Measurements from ENCODE around the gene SPAAR.
A peak's percentile ranks its signal among the peaks of the same experiment; 100 is the strongest.

SPAAR gene

DNA sequence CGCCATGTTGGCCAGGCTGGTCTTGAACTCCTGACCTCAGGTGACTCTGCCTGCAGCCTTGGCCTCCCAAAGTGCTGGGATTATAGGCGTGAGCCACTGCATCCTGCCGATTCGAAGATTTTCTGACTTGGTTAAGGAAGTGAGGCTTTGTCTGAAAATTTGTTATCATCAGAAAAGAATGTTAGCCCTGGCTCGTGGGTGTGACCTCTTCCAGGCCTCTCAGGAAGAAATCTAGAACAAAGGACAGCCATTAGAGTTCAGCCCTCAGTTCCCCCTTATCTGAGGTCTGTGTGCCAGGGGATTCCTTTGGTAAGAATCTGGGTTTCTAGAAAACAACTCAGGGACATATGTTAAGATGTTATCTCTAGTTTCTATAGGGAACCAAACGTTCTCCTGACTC lies 42.4 kb downstream of the SPAAR start:
- DNase-seq, result no peak

DNA sequence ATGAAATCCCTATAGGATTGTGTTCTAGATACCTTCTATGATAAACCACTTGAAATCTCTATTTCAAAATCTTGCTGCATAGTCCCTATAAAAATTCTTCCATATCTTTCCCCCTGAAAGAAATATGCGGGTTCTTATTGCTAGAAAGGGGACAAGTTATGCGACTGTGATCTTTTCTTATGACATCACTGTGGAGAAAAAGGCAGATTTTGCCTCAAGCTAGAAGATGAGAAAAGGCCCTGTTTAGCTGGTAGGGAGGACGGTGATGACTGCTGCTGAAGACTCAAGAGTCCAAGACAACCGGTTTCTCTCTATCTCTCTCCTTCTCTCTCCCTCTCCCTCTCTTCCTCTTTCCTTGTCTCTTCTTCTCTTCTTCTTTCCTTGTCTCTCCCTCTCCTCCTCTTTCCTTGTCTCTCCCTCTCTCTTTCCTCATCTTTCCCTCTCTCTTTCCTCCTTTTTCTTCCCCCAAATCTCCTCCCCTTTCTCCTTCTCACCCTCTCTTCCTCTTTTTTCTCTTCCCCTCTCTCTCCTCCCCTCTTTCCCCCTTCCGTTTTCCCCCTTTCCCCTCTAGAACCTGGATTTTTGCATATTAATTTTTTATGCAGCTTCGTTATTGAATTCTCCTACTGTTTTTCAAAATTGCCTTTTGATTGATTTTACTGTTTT lies 43.4 kb downstream of the SPAAR start:
- DNase-seq, result no peak

DNA sequence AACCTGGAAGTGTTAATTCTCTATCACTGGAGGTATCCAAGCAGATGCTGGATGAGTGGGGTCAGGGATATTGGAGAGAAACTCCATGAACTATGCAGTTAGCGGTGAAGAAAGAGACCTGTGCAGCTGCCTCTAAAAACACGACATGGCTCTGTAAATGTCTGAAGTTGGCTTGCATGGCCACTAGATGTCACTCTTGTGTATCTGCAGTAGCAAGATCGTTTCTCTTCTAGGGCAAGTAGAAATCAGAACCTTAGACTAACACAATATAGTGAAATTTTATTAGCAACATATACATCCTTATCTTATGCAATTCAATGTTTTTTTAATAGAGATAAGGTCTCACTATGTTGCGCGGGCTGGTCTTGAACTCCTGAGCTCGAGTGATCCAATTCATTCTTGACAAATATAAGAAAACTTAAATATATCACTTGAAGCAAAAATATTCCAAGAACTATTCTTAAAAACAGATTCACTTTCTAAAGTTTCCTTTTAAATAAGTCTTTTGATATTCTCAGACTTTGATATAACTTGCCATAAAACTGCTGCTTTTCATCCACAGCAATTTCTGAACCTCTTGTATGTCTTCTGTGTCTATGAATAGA lies 45.8 kb downstream of the SPAAR start:
- peak in 1 of 2 experiments; percentile 53 for DNase-seq

DNA sequence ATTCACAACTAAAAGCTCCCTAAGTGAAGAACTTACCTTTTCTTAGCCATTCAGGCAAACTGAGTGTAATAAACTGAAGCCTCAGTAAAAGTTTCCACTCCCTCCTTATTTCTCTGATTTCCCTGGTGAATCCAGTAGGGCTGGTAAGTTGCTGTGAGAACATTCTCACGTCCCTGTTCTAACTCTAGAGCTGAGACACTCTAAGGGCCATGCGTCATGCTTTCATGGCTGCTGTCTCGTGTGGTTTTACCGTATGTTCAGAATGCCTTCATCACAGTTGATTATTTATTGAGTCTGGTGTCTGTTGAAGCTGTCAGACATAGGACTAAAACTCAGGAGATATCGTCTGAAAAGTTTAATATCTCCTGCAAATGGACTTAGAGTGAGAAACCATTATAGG lies 47.4 kb downstream of the SPAAR start:
- no peak for DNase-seq

DNA sequence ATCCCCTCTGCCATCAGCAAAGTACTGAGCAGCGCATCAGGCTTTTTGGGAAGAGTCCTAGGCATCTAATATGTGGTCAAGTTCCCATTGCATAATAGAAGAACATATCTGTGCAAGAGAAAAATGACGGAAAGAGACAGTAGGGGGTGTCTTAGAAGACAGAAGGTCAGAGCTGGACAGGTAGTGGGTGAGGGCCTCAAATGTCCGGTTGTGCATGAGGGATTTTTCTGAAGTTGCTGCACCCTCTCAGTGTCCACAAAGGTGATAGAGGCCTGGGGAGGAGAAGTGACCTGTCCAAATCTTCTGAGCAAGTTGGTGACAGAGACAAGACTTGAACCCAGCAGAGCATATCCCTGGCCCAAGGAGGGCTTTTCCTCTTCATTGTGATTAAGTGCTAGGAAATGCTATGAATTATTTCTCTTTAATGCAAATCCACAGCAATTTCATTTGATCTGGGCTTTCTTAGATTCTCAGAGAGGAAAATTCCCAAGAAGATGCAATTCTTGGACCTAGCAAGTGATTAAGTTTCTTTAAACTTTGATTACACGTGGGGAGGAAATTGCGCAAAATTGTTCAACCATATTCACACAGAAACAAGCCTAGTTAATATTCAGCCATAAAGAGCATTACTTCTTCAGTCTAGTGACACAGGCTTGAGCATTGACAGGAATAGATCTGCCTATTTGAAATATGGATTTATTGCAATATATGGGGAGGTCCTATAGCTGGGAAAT lies 49.0 kb downstream of the SPAAR start, which contains the start of gene OR2S2:
Gene OR2S2, minus strand, starts transcription at position 51 of the 734 bp plus-strand sequence. CDS start 56 bp downstream, outside the sequence.
- DNase-seq, result no peak

DNA sequence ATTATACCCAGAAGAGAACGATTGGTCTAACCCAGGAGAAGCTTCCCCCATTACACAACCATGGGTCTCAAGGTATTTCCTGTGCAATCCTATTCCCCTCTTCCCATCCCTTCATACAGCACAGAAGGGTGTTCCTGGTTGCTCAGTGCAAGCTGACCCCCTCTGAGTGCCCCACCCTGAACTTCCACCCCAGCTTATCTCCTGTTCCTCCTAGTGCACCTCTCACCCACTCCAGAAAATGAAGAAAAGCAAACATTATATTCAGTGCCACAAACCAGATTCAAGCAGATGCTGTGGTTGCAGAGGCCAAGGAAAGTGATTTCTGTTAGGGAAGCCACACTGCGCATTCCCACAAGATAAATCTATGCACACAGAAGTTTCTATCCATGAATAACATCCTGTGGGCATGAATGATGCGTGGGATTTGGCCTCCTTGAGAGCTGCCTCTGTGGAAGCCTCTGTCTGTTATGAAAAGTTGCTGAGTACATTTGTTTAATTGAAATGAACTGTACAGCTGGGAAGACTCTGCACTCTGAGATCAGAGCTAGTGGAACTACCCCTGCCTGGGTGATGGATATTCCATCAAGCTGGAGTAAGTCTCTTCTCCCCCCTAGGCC lies 50.9 kb downstream of the SPAAR start:
- DNase-seq, result no peak

Data from stimulated activated CD4-positive, alpha-beta T cell treated with anti-CD3 and anti-CD28 coated beads, Interleukin-4, amount 100 ng/mL, for 4 hours (primary cell).